Measurements from ENCODE around the gene CLEC2B. TPM values are rescaled to one million over a fixed set of nuclear protein-coding genes. Genes with fewer than 3 reads are reported as not detected.
A peak's percentile ranks its signal among the peaks of the same experiment; 100 is the strongest.
"Not testable (repeated sequence)": the region's sequence is repeated elsewhere in the genome, so short reads cannot be mapped to it uniquely, and the experiment has no call there.

CLEC2B gene
- polyA plus RNA-seq, 4 donors, result 0.45 to 7.4 (median 4.9) TPM

DNA sequence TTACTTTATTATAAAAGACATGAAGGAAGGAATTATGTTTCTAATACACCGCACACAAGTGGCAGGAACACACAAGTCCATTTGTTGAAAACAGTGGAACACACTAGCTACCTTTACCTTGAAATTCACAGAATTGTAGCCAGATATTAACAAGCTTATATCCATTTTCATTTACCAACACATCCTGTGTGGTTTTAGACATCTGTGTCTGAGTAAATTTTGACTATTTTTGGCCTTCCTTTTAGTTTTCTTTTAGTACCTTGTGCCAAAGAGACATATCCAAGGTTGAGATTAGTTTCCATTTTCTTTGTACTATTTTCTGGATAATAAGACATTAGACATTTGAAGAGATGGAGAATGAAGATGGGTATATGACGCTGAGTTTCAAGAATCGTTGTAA is 12.1 kb upstream of the CLEC2B start, which contains the start of gene KLRF2:
KLRF2 (plus strand) TSS at position 244 of the 400 bp plus-strand sequence; CDS start at position 351, 107 bp downstream.
- no peaks in the 10 kb centered on the region for H3K9me3 ChIP-seq (ENCODE audit: control insufficient read depth in 2 of 2, insufficient read depth in 1 of 2, low read depth in 1 of 2, low read length in 1 of 2)
- no peaks in the 10 kb centered on the region for H3K36me3 ChIP-seq (ENCODE audit: control insufficient read depth in 3 of 3, insufficient read depth in 2 of 3, low read depth in 1 of 3, low read length in 3 of 3)
- FAIRE-seq (no peak), DNase-seq (peak in 1 of 2 donors; percentile 20)
- H3K4me1 ChIP-seq (ENCODE audit: control insufficient read depth in 3 of 3, insufficient read depth in 2 of 3, low read depth in 1 of 3, low read length in 2 of 3), result no peaks in the 10 kb centered on the region
- no peaks in the 10 kb centered on the region for H3K27me3 ChIP-seq (ENCODE audit: control insufficient read depth in 3 of 3, insufficient read depth in 3 of 3, low read length in 3 of 3)
- 91 to 95% (median 92%) methylated on average over 3 of the region's 3 CpGs for WGBS, 3 donors
- H3K4me3 ChIP-seq (ENCODE audit: low read depth in 1 of 3, low read length in 3 of 3), result no peak within 1 kb of the TSS
- no peak within 1 kb of the TSS for H3K27ac ChIP-seq (ENCODE audit: low read depth in 1 of 3, low read length in 2 of 3)

DNA sequence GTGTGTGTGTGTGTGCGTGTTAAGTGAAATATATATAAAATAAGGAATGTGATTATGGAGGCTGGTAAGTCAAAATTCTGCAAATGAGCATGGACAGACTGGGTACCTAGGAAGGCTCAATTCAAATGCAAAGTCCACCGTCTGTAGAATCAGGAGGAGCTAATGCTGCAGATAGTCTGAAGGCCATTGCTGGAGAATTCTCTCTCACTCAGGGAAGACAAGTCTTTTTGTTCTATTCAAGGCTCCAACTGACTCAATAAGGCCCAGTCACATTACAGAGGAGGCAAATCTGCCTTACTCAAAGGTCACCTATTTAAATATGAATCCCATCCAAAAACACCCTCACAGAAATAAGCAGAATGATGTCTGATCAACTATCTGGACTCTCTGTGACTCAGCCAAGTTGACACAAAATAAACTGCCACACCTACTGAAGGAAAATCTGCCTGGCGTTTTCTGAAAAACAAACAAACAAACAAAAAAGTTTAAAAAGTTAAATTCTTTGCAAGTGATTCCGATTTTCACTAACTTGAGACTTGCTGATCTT is 11.5 kb upstream of the CLEC2B start:
- H3K4me3 ChIP-seq (ENCODE audit: low read depth in 1 of 3, low read length in 3 of 3), result no peak overlapping the region
- FAIRE-seq, result no peak
- H3K4me1 ChIP-seq (ENCODE audit: control insufficient read depth in 3 of 3, insufficient read depth in 2 of 3, low read depth in 1 of 3, low read length in 2 of 3), result no peaks in the 10 kb centered on the region
- 70 to 83% (median 74%) methylated on average over 4 of the region's 4 CpGs for WGBS, 3 donors
- no peaks in the 10 kb centered on the region for H3K36me3 ChIP-seq (ENCODE audit: control insufficient read depth in 3 of 3, insufficient read depth in 2 of 3, low read depth in 1 of 3, low read length in 3 of 3)
- no peaks in the 10 kb centered on the region for H3K9me3 ChIP-seq (ENCODE audit: control insufficient read depth in 2 of 2, insufficient read depth in 1 of 2, low read depth in 1 of 2, low read length in 1 of 2)
- H3K27me3 ChIP-seq (ENCODE audit: control insufficient read depth in 3 of 3, insufficient read depth in 3 of 3, low read length in 3 of 3), result no peaks in the 10 kb centered on the region
- H3K27ac ChIP-seq (ENCODE audit: low read depth in 1 of 3, low read length in 2 of 3), result no peak overlapping the region
- no peak for DNase-seq

DNA sequence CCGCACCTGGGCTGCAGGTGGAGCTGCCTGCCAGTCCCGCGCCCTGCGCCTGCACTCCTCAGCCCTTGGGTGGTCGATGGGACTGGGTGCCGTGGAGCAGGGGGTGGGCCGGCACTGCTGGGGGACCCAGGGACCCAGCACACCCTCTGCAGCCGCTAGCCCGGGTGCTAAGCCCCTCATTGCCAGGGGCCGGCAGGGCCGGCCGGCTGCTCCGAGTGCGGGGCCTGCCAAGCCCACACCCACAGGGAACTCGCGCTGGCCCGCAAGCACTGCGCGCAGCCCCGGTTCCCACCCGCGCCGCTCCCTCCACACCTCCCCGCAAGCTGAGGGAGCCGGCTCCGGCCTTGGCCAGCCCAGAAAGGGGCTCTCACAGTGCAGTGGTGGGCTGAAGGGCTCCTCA is 7.0 kb upstream of the CLEC2B start:
- not testable (repeated sequence) for H3K9me3 ChIP-seq (ENCODE audit: control insufficient read depth in 2 of 2, insufficient read depth in 1 of 2, low read depth in 1 of 2, low read length in 1 of 2); FAIRE-seq; H3K27me3 ChIP-seq (ENCODE audit: control insufficient read depth in 3 of 3, insufficient read depth in 3 of 3, low read length in 3 of 3); H3K36me3 ChIP-seq (ENCODE audit: control insufficient read depth in 3 of 3, insufficient read depth in 2 of 3, low read depth in 1 of 3, low read length in 3 of 3); H3K27ac ChIP-seq (ENCODE audit: low read depth in 1 of 3, low read length in 2 of 3); H3K4me1 ChIP-seq (ENCODE audit: control insufficient read depth in 3 of 3, insufficient read depth in 2 of 3, low read depth in 1 of 3, low read length in 2 of 3); DNase-seq; H3K4me3 ChIP-seq (ENCODE audit: low read depth in 1 of 3, low read length in 3 of 3)
- WGBS, 3 donors, result 95 to 98% (median 96%) methylated on average over 21 to 26 of the region's 26 CpGs

DNA sequence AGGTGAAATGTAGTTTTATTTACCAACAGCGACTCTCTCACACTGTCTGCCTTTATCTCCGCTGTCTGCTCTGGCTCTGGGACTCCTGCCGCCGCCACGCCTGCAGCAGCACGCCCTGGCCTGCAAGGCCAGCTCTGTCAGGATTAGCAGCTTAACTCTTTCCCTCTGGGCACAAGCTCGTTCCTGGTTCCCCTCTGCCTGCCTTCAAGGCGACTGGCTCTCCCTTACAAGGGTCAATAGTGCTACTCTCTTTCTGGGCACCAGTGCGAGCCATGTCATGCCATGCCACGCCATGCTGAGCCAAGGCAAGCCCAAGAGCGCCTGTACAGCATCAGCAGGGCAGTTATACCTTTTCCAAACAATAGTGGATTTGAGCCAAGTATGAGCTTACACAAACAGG is 3.6 kb upstream of the CLEC2B start:
- Histone ChIP-seq H3K27ac (ENCODE audit: low read depth in 1 of 3, low read length in 2 of 3) (no peak overlapping the region), H3K4me3 (ENCODE audit: low read depth in 1 of 3, low read length in 3 of 3) (no peak overlapping the region), H3K4me1 (ENCODE audit: control insufficient read depth in 3 of 3, insufficient read depth in 2 of 3, low read depth in 1 of 3, low read length in 2 of 3) (no peaks in the 10 kb centered on the region), H3K9me3 (ENCODE audit: control insufficient read depth in 2 of 2, insufficient read depth in 1 of 2, low read depth in 1 of 2, low read length in 1 of 2) (no peaks in the 10 kb centered on the region), H3K27me3 (ENCODE audit: control insufficient read depth in 3 of 3, insufficient read depth in 3 of 3, low read length in 3 of 3) (no peaks in the 10 kb centered on the region), H3K36me3 (ENCODE audit: control insufficient read depth in 3 of 3, insufficient read depth in 2 of 3, low read depth in 1 of 3, low read length in 3 of 3) (no peaks in the 10 kb centered on the region)
- 74 to 82% (median 82%) methylated on average over 11 of the region's 11 CpGs for WGBS, 3 donors
- DNase-seq (no peak), FAIRE-seq (no peak)

DNA sequence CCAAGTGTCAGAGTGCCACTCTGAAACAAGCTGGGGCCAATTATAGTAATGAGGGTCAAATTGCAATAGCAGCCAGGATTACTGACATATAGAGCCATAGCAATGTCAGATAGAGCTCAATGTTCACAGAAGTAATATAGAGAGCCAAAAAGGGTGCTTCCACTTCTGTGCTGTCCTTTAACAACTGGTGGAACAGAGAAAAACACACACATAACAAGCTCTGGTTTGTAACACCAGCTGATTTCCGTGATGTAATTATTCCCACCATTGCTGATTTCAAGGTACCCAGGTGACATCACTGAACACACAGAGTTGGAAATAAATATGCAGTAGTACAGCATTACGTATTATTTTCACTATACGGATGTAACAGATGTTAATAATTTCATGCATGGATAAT is 3.0 kb upstream of the CLEC2B start:
- DNase-seq, result no peak
- Histone ChIP-seq H3K36me3 (ENCODE audit: control insufficient read depth in 3 of 3, insufficient read depth in 2 of 3, low read depth in 1 of 3, low read length in 3 of 3) (no peaks in the 10 kb centered on the region), H3K4me3 (ENCODE audit: low read depth in 1 of 3, low read length in 3 of 3) (no peak overlapping the region), H3K27ac (ENCODE audit: low read depth in 1 of 3, low read length in 2 of 3) (no peak overlapping the region), H3K4me1 (ENCODE audit: control insufficient read depth in 3 of 3, insufficient read depth in 2 of 3, low read depth in 1 of 3, low read length in 2 of 3) (no peaks in the 10 kb centered on the region), H3K9me3 (ENCODE audit: control insufficient read depth in 2 of 2, insufficient read depth in 1 of 2, low read depth in 1 of 2, low read length in 1 of 2) (no peaks in the 10 kb centered on the region), H3K27me3 (ENCODE audit: control insufficient read depth in 3 of 3, insufficient read depth in 3 of 3, low read length in 3 of 3) (no peaks in the 10 kb centered on the region)
- WGBS, 3 donors, result 93 to 95% (median 95%) methylated on average over 3 of the region's 3 CpGs
- no peak for FAIRE-seq

DNA sequence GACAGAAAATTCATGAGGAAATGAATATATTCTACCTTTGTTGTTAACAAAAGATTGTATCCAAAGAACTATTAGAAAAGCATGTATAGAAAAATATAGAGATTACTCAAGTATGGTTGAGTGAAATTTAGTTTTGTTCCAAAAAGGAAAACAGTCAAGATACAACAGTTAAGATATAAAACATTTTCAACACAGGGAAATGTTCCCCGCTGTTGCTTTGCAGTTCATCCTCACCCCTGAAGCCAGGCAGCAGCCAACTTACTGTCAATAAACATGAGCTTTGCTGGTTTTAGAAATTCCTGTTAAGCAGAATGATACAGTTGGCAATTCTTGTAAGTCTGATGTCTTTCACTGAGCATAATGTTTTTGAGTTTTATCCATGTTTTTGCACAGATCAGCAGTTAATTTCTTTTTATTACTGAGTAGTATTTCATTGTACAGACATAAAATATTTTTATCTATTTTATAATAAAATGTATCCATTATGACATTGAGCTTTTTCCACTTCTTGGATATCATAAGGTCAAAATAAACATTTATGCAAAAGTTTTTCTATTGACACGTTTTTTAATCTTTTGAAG is 1.2 kb upstream of the CLEC2B start:
- no peak for FAIRE-seq
- no peak for DNase-seq
- no peaks in the 10 kb centered on the region for H3K9me3 ChIP-seq (ENCODE audit: control insufficient read depth in 2 of 2, insufficient read depth in 1 of 2, low read depth in 1 of 2, low read length in 1 of 2)
- peak overlapping the region in 2 of 3 donors; percentile 54 to 81 for H3K27ac ChIP-seq (ENCODE audit: low read depth in 1 of 3, low read length in 2 of 3)
- no peaks in the 10 kb centered on the region for H3K4me1 ChIP-seq (ENCODE audit: control insufficient read depth in 3 of 3, insufficient read depth in 2 of 3, low read depth in 1 of 3, low read length in 2 of 3)
- H3K4me3 ChIP-seq (ENCODE audit: low read depth in 1 of 3, low read length in 3 of 3), result no peak overlapping the region
- no peaks in the 10 kb centered on the region for H3K27me3 ChIP-seq (ENCODE audit: control insufficient read depth in 3 of 3, insufficient read depth in 3 of 3, low read length in 3 of 3)
- 58 to 83% (median 76%) methylated on average over 2 of the region's 2 CpGs for WGBS, 3 donors
- no peaks in the 10 kb centered on the region for H3K36me3 ChIP-seq (ENCODE audit: control insufficient read depth in 3 of 3, insufficient read depth in 2 of 3, low read depth in 1 of 3, low read length in 3 of 3)

DNA sequence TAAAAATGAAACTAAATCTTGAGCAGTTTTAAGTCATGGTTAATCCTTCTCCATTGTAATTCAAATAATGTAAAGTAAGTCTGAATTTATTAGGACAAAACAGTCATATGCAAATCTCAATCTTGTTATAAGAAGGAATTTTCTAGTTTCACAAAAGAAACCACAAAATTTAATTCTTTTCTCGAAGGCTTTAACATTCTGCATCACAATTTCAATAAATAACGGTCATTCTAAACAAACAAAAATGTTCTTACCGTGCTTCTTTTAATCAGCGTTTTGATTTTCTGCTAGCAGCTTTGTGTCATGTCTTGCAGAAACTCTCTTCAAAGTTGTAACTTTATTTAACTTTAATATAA is 225 bp downstream of the CLEC2B start:
- Histone ChIP-seq H3K36me3 (ENCODE audit: control insufficient read depth in 3 of 3, insufficient read depth in 2 of 3, low read depth in 1 of 3, low read length in 3 of 3) (no peaks in the 10 kb centered on the region), H3K27me3 (ENCODE audit: control insufficient read depth in 3 of 3, insufficient read depth in 3 of 3, low read length in 3 of 3) (no peaks in the 10 kb centered on the region), H3K4me3 (ENCODE audit: low read depth in 1 of 3, low read length in 3 of 3) (peak overlapping the region in 2 of 3 donors; percentile 24 to 50), H3K27ac (ENCODE audit: low read depth in 1 of 3, low read length in 2 of 3) (peak overlapping the region in 2 of 3 donors; percentile 20 to 54), H3K4me1 (ENCODE audit: control insufficient read depth in 3 of 3, insufficient read depth in 2 of 3, low read depth in 1 of 3, low read length in 2 of 3) (peaks cover 0 to 3% (median 0%) of the 10 kb centered on the region in 3 donors), H3K9me3 (ENCODE audit: control insufficient read depth in 2 of 2, insufficient read depth in 1 of 2, low read depth in 1 of 2, low read length in 1 of 2) (no peaks in the 10 kb centered on the region)
- FAIRE-seq, result no peak
- no peak for DNase-seq
- 28 to 45% (median 34%) methylated on average over 4 of the region's 4 CpGs for WGBS, 3 donors

DNA sequence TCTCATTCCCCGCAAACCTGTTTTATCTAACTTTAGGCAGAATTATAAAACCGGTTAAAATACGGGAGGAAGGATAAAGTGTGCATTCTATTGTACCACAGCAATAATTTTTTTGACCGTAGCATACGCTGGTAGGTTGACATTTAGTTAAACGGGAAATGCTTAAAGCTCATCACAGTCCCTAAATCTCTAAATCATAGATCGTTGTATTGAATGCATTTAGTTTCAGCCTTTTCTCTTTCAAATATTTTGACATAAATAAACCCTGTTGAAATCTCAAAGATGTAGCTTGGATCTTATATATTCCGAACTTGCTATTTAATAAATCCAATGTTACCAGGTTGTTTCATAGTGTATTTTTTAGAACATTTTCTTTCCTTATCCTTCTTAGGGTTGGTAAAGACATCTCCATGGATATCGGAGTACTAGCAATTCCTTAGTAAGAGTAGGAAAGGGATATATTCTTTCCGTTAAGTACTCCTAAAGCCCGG is 798 bp downstream of the CLEC2B start:
- WGBS, 3 donors, result 40 to 81% (median 61%) methylated on average over 11 of the region's 11 CpGs
- Histone ChIP-seq H3K4me1 (ENCODE audit: control insufficient read depth in 3 of 3, insufficient read depth in 2 of 3, low read depth in 1 of 3, low read length in 2 of 3) (peaks cover 0 to 3% (median 0%) of the 10 kb centered on the region in 3 donors), H3K36me3 (ENCODE audit: control insufficient read depth in 3 of 3, insufficient read depth in 2 of 3, low read depth in 1 of 3, low read length in 3 of 3) (no peaks in the 10 kb centered on the region), H3K27ac (ENCODE audit: low read depth in 1 of 3, low read length in 2 of 3) (peak overlapping the region in 1 of 3 donors; percentile 38), H3K4me3 (ENCODE audit: low read depth in 1 of 3, low read length in 3 of 3) (no peak overlapping the region), H3K27me3 (ENCODE audit: control insufficient read depth in 3 of 3, insufficient read depth in 3 of 3, low read length in 3 of 3) (no peaks in the 10 kb centered on the region), H3K9me3 (ENCODE audit: control insufficient read depth in 2 of 2, insufficient read depth in 1 of 2, low read depth in 1 of 2, low read length in 1 of 2) (no peaks in the 10 kb centered on the region)
- DNase-seq, result peak in 1 of 2 donors; percentile 20
- no peak for FAIRE-seq
